HG02840 (cell line): ENCODE results near the gene TPM3.
A peak's percentile ranks its signal among the peaks of the same experiment; 100 is the strongest.
"Not testable (repeated sequence)": the region's sequence is repeated elsewhere in the genome, so short reads cannot be mapped to it uniquely, and the experiment has no call there.

Experiments
- ATAC-seq: cut with Tn5 transposase; IDR thresholded peaks from one replicate; pipeline ENCODE4 v1.9.1; 2021; ENCODE audit warnings: mild to moderate bottlenecking, moderate library complexity, moderate number of reproducible peaks; ENCODE audit not compliant: unreplicated experiment, low FRiP score

Gene TPM3

DNA sequence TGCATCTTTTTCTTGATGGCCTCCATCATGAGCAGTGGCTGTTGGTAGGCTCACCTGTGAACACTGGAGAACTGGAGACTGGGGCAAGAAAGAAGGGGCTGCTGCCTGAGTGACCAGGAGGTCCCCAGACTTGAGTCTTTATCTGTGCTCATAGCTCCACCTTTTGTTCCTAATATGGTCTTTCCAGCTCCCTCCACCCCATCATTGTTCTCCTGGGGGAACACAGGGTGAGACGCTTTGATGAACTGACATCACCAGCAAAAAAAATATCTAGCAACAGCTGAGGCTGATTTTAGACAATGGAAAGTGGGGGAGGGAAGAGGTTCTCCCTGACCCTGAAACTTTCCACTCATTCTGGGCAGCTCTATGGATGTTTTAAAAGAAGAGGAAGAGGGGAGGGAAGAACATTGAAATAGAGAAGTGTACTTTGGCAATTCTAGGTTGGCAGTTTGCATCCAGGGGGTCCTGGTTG lies at the start of gene TPM3:
TPM3 (minus strand) TSS at position 111 of the 472 bp plus-strand sequence; CDS start at position 29, 82 bp downstream.
- ATAC-seq, result no peak

DNA sequence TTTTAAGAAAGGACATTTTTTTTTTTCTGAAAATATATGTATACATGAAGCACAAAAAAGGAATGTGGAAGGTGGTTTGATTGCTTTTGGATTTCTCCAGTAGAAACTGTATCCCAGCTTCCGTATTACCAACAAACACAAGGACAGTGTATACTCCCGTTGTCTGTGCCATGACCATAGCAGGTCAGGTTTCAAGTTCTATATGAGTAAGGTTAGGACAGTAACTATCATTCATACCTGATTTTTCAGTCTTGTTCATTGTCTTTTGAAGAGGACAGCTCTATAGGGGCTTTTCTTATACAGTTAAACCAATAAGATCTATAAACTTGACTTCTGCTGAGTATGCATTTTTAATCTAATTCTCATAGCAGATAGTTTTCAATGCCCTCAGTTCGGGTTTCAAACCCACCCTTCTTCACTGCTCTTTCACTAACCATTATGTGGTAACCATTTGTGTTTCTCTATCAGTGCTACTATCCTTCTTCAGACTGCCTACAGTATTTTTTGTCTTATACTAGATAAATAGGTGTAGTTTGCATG lies 48.5 kb upstream of the TPM3 start:
- ATAC-seq, result no peak

DNA sequence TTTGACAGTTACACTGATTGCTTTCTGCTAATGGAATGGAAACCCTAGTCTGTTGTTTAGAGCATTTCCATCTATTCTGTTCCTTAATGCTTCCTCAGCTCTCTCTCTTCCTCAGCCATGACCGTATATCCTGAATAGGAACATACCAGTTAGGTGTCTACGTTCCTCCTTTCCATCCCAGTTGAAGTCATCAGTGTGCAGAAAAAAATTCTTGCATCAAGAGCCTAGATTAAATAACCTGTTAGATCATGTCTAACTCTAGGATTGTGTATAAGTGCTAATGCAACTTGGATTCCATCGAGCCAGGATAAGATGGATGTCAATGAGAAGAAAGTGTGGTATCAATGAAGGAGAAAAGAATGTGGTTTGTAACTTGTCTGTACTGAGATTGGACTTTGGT lies 47.6 kb upstream of the TPM3 start:
- no peak for ATAC-seq

DNA sequence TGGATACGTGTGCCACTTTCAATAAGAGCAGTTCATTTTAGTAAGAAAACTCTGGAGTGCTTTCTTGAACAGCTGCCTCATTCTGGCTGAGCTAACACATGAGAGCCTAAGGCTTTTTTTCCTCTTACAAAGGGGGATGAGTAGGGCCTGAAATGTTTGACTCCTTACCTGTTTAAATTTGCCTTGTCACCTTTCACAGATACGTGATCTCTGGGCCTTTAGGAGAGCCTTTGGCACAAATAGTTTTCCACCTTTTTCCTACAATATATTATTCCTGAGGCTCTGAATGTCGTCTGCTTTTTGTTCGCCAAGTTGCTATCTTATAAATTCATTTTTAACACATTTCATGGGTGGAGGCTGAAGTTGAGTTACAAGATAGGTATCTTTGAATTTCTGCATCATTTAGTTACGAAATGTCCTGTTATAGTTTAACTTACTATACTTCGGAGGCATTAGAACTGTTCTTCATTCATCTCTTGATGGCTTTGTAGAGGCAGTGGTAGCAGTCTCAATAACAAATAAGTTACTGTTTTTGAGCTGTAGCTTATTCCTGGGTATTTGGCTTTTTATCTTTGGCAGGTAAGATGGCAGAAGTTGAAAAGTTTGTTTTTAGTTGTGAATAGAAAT lies 46.1 kb upstream of the TPM3 start:
- no peak for ATAC-seq

DNA sequence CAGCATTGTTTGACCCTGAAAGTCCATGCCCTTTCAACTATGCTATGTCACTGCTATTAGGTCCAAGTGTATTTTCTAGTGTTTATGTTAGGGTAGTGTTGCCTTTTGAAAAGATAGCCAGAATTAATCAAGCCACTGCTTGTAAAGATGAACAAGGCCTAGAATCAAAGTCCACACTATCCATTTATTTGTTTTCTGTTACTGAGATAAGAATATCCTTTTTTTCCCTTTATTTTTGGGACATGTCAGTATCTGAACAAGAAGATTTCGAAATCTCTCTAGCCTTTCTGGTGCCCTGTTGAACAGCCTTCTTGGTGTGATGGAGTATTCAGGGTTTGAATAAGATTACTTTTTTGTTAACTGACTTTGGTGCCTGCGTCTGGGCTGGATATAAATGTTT lies 45.5 kb upstream of the TPM3 start:
- ATAC-seq, result no peak

DNA sequence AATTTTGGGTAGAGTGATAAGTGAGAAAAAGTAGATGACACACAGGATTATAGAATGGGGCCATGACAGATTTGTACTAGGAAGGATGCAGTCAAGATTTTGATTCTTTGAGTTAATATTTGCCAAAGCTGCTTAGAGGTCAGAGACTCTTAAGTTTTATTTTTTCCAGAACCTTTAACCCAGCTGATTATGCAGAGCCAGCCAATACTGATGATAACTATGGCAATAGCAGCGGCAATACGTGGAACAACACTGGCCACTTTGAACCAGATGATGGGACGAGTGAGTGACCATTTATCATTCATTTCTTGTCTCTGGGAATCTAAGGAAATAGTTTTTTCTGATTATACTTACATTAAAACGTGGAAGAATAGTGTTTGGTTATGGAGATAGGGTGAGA lies 45.0 kb upstream of the TPM3 start:
- no peak for ATAC-seq

DNA sequence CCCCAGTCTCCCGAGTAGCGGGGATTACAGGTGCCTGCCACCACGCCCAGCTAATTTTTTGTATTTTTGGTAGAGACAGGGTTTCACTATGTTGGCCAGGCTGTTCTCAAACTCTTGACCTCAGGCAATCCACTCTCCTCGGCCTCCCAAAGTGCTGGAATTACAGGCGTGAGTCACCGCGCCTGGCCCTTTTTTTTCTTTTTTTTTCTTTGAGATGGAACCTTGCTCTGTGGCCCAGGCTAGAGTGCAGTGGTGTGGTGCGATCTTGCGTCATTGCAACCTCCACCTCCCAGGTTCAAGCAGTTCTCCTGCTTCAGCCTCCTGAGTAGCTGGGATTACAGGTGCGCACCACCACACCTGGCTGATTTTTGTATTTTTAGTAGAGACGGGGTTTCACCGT lies 41.2 kb upstream of the TPM3 start:
- ATAC-seq, result not testable (repeated sequence)

DNA sequence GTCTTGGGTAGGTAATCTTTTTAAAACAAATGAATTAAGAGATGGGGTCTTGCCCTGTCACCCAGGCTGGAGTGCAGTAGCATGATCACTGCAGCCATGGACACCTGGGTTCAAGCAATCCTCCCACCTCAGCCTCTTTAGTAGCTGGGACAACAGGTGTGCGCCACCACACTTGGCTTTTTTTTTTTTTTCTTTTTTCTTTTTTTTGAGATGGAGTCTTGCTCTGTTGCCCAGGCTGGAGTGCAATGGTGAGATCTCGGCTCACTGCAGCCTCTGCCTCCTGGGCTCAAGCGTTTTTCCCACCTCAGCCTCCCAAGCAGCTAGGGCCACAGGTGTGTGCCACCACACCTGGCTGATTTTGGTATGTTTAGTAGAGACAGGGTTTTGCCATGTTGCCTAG lies 39.2 kb upstream of the TPM3 start:
- not testable (repeated sequence) for ATAC-seq

DNA sequence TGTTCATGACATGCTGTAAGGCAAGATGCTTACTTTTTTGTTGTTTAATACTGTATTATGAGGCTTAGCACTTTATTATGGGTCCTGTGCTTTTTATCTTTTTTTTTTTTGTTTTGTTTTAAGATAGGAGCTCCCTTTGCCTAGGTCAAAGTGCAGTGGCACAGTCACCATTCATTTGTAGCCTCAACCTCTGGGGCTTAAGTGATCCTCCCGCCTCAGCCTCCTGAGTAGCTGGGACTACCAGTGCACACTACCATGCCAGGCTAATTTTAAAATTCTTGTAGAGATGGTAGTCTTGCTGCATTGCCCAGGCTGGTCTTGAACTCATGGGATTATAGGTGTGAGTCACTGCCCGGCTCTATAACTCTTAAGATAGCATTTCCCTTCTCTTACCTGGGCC lies 33.5 kb upstream of the TPM3 start:
- no peak for ATAC-seq

DNA sequence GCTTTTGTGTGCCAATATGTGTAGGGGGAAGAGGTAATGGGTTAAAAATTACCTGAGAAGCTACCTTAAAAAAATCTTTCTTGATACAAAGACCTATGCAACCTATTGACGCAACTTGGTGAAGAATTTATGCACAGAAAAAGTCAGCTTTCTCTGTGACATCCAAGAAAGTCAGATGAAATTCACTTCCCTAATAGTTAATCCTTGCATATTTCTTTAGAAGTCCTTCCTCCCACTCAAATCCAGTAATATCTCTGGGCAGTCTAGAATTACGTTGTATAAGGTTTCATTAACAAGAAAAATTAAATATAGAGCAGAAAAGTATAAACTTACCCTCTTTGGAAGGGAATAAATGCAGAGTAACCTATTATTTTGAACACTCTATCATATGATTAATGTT lies 31.7 kb upstream of the TPM3 start:
- ATAC-seq, result no peak

DNA sequence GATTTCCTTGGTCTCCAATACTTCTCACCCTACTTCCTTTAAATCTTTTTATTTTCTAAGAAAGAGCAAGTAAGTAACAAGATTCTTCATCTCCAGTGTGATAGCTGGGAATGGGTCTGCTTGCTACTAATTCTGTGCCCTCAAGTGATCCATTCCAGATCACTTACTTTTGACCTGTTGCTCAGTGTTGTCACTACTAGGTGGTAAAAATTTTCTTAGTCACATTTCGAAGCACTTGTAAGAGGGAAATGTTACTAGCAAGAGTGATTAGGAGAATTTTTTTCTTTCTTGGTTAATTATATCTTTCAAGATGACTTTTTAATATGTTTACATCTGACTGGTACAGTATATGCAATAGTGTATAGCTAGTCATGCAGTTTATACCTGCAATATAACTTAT lies 31.0 kb upstream of the TPM3 start:
- no peak for ATAC-seq

DNA sequence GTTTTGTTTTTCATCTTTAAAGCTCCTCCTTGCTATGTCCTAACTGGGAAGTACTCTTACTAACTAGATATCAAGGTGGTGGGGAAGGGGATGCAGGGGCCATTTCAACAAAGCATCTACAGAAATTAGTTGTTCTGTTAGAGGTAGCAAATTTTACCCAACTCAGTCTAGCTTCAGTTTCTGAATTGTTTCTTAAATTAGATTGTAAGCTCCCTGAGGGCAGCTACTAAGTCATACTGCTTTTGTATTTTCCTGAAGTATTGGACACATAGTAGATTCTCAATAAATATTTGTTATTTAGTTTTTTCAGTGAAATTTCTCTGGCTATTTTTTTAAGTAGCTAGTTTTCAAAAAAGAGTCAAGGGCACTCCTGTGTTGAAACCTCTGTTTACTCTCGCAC lies 30.6 kb upstream of the TPM3 start:
- no peak for ATAC-seq

DNA sequence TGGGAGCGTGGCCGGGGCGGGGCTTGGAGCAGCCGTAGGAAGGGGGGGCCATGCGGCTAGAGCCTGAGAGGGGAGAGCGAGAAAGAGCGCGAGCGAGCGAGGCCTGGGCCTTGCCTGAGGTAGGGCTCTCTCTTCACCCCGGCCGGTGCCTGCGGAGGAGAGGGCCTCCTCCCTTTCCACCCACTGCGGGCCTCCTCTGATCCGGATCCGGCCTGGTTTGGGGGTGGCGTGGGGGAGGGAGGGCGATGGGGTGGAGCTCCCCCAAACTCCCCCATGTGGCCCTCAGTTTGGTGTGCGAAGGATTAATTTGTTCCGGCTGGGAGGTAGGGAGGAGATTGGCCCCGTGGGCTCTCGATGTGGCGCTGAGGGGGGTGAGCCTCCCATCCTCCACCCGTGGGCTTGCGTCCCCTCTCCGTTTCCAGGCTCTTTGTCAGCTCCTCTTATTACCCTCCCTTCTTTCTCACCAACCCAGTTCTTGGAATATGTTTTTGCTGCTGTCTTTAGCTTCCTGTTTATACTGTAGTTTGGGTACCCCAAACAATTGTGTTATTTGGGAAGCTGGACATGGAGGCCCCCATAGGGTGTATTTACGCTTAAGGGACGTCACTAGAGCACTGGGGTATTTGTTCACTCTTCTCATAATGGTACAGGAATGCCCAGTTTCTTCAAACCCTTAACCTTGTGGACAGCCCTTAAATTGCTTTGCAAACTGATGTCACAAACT lies 29.5 kb upstream of the TPM3 start:
- peak; percentile 7 for ATAC-seq

DNA sequence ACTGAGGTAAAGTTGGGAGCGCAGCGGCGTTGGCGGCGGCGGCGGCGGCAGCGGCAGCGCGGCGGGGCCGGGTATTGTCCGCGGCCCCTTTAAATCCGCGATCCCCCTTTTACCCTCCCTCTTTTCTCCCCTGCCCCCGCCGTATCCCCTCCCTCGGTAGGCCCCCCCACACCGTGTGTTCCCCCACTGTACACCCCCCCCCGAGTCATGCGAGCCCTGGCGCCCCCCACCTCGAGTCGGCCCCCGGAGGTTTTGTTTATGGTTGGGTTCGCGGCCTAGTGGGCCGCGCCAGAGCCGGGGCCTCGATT lies 29.0 kb upstream of the TPM3 start:
- peak; percentile 16 for ATAC-seq

DNA sequence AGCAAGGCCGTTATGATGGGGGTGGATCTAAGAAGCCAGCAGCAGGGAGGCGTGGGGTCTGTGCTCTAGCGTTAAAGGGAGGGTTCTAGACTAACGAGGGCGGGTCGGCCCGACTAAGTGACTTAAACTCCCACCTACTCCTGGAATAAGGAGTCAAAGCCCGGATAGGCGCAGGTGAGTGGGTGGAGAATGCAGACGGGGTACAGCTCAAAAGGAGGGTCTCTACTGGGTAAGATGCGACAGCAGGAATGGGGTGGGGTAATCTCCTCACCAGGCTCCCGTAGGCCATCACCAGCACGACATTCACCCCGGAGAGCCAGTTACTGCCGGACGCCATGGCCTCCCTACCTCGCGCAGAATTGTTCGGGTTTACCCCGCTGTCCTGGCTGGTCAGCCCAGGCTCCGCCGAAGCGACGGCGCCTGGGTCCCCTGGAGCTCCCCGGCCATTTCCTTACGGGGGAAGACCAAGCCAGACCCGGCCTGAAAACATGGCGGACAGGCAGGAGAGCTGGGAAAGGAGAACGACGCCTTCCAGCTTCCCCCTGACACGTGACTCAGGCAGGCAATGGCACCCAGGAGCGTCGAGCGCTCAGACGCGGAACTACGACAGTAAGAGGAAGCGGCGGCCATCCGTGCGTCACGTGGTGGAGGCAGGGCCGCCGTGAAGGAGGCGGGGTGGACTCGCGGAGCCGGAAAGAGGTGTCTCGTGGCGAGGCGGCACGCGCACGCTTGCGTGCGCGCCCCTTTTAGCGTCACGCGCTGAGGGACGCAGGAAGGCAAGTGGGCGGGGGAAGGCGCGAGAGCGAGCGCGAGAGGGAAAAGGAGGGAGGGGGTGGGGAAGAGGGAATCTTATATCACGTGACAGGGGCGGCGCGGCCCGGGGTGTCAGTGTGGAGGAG lies 28.4 kb upstream of the TPM3 start, which contains the start of gene UBAP2L:
UBAP2L (plus strand) TSS at position 885 of the 899 bp plus-strand sequence. CDS start 4,169 bp downstream, outside the sequence.
- peak; percentile 89 for ATAC-seq

DNA sequence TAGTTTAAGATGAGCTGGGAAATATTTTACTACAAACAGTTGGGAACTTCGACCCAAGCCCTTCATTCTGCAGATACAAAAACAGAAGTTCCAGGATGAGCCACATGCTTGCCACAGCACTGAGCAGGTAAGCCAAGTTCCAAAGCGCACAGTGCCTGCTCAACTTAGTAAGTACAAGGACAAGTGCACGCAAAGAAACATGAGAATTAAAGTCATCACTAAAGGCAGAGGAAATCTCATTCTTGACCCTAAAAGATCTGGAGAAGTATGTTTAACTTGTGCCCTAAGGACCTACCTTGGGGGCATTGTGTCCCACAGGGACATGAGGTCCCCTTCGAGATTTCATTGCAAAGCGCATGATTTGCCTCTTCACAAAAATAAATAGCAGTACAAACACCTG lies 27.6 kb upstream of the TPM3 start:
- ATAC-seq, result no peak

DNA sequence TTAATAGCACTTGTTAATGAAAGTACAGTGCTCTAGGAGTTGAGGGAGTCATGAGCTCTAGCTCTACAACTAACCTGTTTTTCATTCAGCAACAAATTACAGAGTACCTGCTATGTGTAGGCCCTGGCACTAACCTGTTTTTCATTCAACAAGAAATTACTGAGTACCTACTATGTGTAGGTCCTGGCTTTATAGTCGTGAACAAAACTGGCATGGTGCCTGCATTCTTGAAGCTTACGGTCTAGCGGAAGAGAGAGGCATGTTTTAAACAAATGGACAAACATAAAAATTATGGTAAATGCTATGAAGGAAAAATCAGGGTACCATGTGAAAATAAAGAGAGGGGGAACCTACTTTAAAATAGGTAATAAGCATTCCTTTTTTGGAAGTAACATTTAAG lies 26.6 kb upstream of the TPM3 start:
- no peak for ATAC-seq

DNA sequence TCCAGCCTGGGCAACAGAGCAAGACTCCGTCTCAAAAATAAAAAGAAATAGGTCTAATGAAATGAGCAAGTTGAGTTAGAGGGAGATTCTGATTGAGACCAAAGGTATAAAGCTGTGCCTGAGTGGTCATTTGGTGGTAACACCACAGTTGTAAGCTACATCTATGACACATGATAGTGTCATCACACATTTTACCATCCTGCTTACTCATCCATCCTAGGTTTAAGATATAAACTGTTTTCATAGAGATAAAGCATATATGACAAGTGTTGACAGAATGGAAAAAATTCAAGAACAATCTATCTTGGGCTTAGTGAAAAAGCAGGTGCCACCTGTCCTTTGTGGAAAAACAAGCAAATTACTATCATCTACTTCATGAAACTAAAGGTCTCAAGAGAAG lies 21.4 kb upstream of the TPM3 start:
- ATAC-seq, result no peak

DNA sequence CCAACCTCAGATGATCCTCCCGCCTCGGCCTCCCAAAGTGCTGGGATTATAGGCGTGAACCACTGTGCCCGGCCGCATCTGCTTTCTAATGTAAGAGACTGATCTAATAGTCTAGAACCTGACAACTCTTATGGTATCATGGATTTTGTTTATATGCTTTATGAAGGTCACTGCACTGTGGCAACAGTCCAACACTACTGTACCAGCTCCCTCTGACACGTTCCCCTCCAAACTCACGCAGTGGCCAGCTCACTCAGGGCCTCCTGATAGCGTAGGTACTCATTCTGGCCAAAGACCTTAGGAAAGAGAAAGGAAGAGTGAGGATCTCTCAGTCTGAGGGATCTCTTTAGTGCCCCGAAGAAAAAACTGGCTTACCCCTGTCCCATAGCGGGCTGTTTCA lies 20.2 kb upstream of the TPM3 start:
- no peak for ATAC-seq

DNA sequence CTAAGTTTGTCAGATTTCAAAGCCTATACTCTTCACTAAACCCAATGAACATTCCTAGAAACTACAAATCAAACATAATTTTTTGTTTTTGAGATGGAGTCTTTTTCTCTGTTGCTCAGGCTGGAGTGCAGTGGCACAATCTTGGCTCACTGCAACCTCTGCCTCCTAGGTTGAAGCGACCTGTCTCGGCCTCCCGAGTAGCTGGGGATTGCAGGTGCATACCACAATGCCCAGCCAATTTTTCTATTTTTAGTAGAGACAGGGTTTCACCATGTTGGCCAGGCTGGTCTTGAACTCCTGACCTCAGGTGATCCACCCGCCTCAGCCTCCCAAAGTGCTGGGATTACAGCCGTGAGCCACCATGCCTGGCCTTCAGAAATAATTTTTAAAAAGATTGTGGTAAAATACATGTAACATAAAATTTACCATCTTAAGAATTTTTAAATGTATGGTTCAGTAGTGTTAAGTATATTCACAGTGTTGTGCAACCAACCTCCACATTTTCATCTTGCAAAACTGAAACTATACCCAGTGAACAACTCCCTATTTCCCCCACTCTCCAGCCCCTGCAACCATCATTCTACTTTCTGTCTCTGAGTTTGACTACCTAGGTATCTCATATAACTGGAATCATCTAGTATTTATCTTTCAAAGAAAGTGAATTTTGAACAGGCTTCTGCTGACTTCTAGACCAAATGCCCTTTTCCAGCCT lies 16.9 kb upstream of the TPM3 start:
- no peak for ATAC-seq
